IMR-90 (cell line): ENCODE results near the gene MYRFL. TPM values are rescaled to one million over a fixed set of nuclear protein-coding genes. Genes with fewer than 3 reads are reported as not detected.

Experiments
- ATAC-seq: fragments of 200-7000 bp; cut with Tn5 transposase; 2 replicates; pipeline ENCODE4 v1.9.1; 2020; ENCODE audit warnings: low read depth, mild to moderate bottlenecking, moderate library complexity
- BruUV-seq: library from RNA; stranded (reverse); fragments of 400-500 nt; replicated peaks from 2 replicates; lab custom pipeline; 2021; lab: Mats Ljungman, UMichigan
- CTCF ChIA-PET: fragments of 300-600 bp; formaldehyde crosslinking; extraction: SDS; loops from one replicate; lab custom pipeline; 2021; ENCODE audit warnings: antibody characterized with exemption; lab: Yijun Ruan, JAX
- POLR2A ChIA-PET: fragments of 300-600 bp; sonication (Branson Sonifier 250); formaldehyde crosslinking; loops from one replicate; lab custom pipeline; 2022; ENCODE audit warnings: antibody characterized with exemption; ENCODE audit not compliant: unreplicated experiment; lab: Charles Lee
- DNase-seq: peaks from one replicate; pipeline ENCODE4 v3.0.0; 2013
- H2AFZ ChIP-seq: replicated peaks from 2 replicates; pipeline ENCODE3; 2013; ENCODE audit warnings: low read length, mild to moderate bottlenecking; ENCODE audit not compliant: poor library complexity
- H2AK5ac ChIP-seq: 2 replicates; pipeline ENCODE4 v1.6.1; 2013; ENCODE audit warnings: low read depth, low read length, inconsistent platforms
- H2AK9ac ChIP-seq: replicated peaks from 2 replicates; pipeline ENCODE3; 2013; ENCODE audit warnings: mild to moderate bottlenecking, low read depth, low read length, moderate library complexity; ENCODE audit not compliant: poor library complexity
- H2BK120ac ChIP-seq: 2 replicates; pipeline ENCODE4 v1.6.1; 2013; ENCODE audit warnings: low read depth, low read length, inconsistent platforms
- H2BK15ac ChIP-seq: 3 replicates; pipeline ENCODE4 v1.6.1; 2013; ENCODE audit warnings: low read depth, low read length, inconsistent platforms
- H2BK20ac ChIP-seq: 2 replicates; pipeline ENCODE4 v1.6.1; 2013; ENCODE audit warnings: low read depth, mild to moderate bottlenecking, inconsistent platforms, low read length, moderate library complexity
- H2BK5ac ChIP-seq: 2 replicates; pipeline ENCODE4 v1.6.1; 2013; ENCODE audit warnings: mild to moderate bottlenecking, low read depth, low read length, inconsistent platforms; ENCODE audit not compliant: poor library complexity, severe bottlenecking
- H3K14ac ChIP-seq: replicated peaks from 2 replicates; pipeline ENCODE4 v1.6.1; 2013; ENCODE audit warnings: low read depth, low read length, inconsistent platforms
- H3K18ac ChIP-seq: 2 replicates; pipeline ENCODE4 v1.6.1; 2013; ENCODE audit warnings: low read depth, low read length, control low read depth
- H3K23ac ChIP-seq: 2 replicates; pipeline ENCODE4 v1.6.1; 2013; ENCODE audit warnings: low read depth, low read length, inconsistent platforms
- H3K27ac ChIP-seq: 2 replicates; pipeline ENCODE4 v1.5.1; 2013; ENCODE audit warnings: mild to moderate bottlenecking, control low read depth, low read length; ENCODE audit not compliant: insufficient read depth
- H3K27me3 ChIP-seq: 2 replicates; pipeline ENCODE4 v1.6.1; 2013; ENCODE audit warnings: low read length; ENCODE audit not compliant: control insufficient read depth, insufficient read depth
- H3K36me3 ChIP-seq: 2 replicates; pipeline ENCODE4 v1.6.1; 2013; ENCODE audit warnings: low read length, mixed read lengths; ENCODE audit not compliant: control insufficient read depth, insufficient read depth
- H3K4ac ChIP-seq: 2 replicates; pipeline ENCODE4 v1.6.1; 2013; ENCODE audit warnings: low read depth, low read length, inconsistent platforms
- H3K4me1 ChIP-seq: 2 replicates; pipeline ENCODE4 v1.6.1; 2013; ENCODE audit warnings: low read length, mixed read lengths; ENCODE audit not compliant: control insufficient read depth, insufficient read depth
- H3K4me2 ChIP-seq: 2 replicates; pipeline ENCODE4 v1.6.1; 2013; ENCODE audit warnings: low read depth, mild to moderate bottlenecking, control low read depth, low read length, moderate library complexity
- H3K4me3 ChIP-seq: 2 replicates; pipeline ENCODE4 v1.5.1; 2013; ENCODE audit warnings: low read depth, mild to moderate bottlenecking, control low read depth, low read length, moderate library complexity; ENCODE audit not compliant: insufficient read depth
- H3K56ac ChIP-seq: 2 replicates; pipeline ENCODE4 v1.6.1; 2013; ENCODE audit warnings: low read length, inconsistent platforms; ENCODE audit not compliant: insufficient read depth; ENCODE audit errors: extremely low read depth
- H3K79me1 ChIP-seq, 2 experiments: 2 replicates each; pipeline ENCODE4 v1.6.1; 2013; ENCODE audit warnings: low read length in 2 of 2, inconsistent platforms in 1 of 2, low read depth in 1 of 2
- H3K9ac ChIP-seq: 2 replicates; pipeline ENCODE4 v1.6.1; 2013; ENCODE audit warnings: low read depth, low read length, control low read depth
- H3K9me1 ChIP-seq: 2 replicates; pipeline ENCODE4 v1.6.1; 2013; ENCODE audit warnings: low read length, inconsistent platforms; ENCODE audit not compliant: insufficient read depth
- H3K9me3 ChIP-seq: 2 replicates; pipeline ENCODE4 v1.6.1; 2013; ENCODE audit warnings: low read length; ENCODE audit not compliant: control insufficient read depth, insufficient read depth
- H4K20me1 ChIP-seq: 2 replicates; pipeline ENCODE4 v1.6.1; 2013; ENCODE audit warnings: low read length, inconsistent platforms; ENCODE audit not compliant: insufficient read depth
- H4K5ac ChIP-seq: 2 replicates; pipeline ENCODE4 v1.6.1; 2013; ENCODE audit warnings: mild to moderate bottlenecking, low read depth, low read length, control low read depth
- H4K8ac ChIP-seq, 2 experiments: 2 replicates each; pipeline ENCODE4 v1.6.1; 2013; ENCODE audit warnings: low read depth in 2 of 2, low read length in 2 of 2, control low read depth in 1 of 2, inconsistent platforms in 1 of 2
- H4K91ac ChIP-seq: 2 replicates; pipeline ENCODE4 v1.6.1; 2013; ENCODE audit warnings: low read depth, low read length, inconsistent platforms; ENCODE audit not compliant: insufficient read depth
- CHD1 ChIP-seq: IDR thresholded peaks from 2 replicates; pipeline ENCODE4 v1.6.1; 2012; ENCODE audit warnings: low read depth, low read length, improper control_type of control experiment
- FOS ChIP-seq: fragments of 150-350 bp; IDR thresholded peaks from 2 replicates; pipeline ENCODE4 v1.6.1; 2016; ENCODE audit warnings: low read depth, low read length
- MAFK ChIP-seq: IDR thresholded peaks from 2 replicates; pipeline ENCODE4 v1.6.1; 2012; ENCODE audit warnings: low read depth, low read length, improper control_type of control experiment
- MAZ ChIP-seq: IDR thresholded peaks from 2 replicates; pipeline ENCODE4 v1.6.1; 2012; ENCODE audit warnings: low read depth, mild to moderate bottlenecking, low read length, improper control_type of control experiment, moderate library complexity, borderline replicate concordance
- MXI1 ChIP-seq: IDR thresholded peaks from 2 replicates; pipeline ENCODE4 v1.6.1; 2012; ENCODE audit warnings: low read depth, mild to moderate bottlenecking, low read length, moderate library complexity, borderline replicate concordance
- POLR2A ChIP-seq: IDR thresholded peaks from 2 replicates; pipeline ENCODE4 v1.6.1; 2012; ENCODE audit warnings: mild to moderate bottlenecking, low read depth, low read length
- RCOR1 ChIP-seq: IDR thresholded peaks from 2 replicates; pipeline ENCODE4 v1.6.1; 2012; ENCODE audit warnings: mild to moderate bottlenecking, low read length, improper control_type of control experiment; ENCODE audit not compliant: insufficient replicate concordance
- RFX5 ChIP-seq: IDR thresholded peaks from 2 replicates; pipeline ENCODE4 v1.8.0; 2012; ENCODE audit warnings: low read depth, mild to moderate bottlenecking, low read length, moderate library complexity
- SMC3 ChIP-seq: fragments of 150-350 bp; IDR thresholded peaks from 2 replicates; pipeline ENCODE4 v1.6.1; 2016; ENCODE audit warnings: low read depth, mild to moderate bottlenecking, antibody characterized with exemption, low read length, moderate library complexity
- WGBS, 2 experiments: methylation state at CpG; one replicate each; pipeline versions ENCODE4 v1.1.5 to v1.1.7; 2013; ENCODE audit warnings: missing lambda C conversion rate in 2 of 2; ENCODE audit not compliant: insufficient read length in 1 of 2; ENCODE audit errors: extremely low coverage in 2 of 2; 5-methylcytosine and 5-hydroxymethylcytosine counted together
- dilution Hi-C: fragments of 300-500 bp; cut with HindIII; formaldehyde crosslinking; loops from one replicate; pipeline ENCODE4 v1.14.3; 2018; ENCODE audit warnings: low sequenced_read_pairs; ENCODE audit not compliant: unreplicated experiment
- in situ Hi-C: fragments of 300-500 bp; cut with MboI; formaldehyde crosslinking; loops from 3 replicates; pipeline ENCODE4 v1.14.3; 2019; ENCODE audit warnings: low sequenced_read_pairs, inconsistent platforms, mixed read lengths
- intact Hi-C: fragments of 100-400 bp; cut with micrococcal nuclease; formaldehyde crosslinking; loops from 2 replicates; pipeline ENCODE4 v1.10.0; 2022
- polyA plus RNA-seq, 3 experiments: library from polyadenylated mRNA; depleted of rRNA; stranded (reverse); fragments of >200 nt; gene quantifications; 2 replicates each; pipeline ENCODE4 v1.2.3, GENCODE V29; 2012; ENCODE audit warnings: low replicate concordance in 1 of 3
- total RNA-seq: library from RNA; depleted of rRNA; stranded (reverse); fragments of >200 nt; gene quantifications from 2 replicates; pipeline ENCODE4 v1.2.3, GENCODE V29; 2012
- TF ChIP-seq, protein P1 (sequence below): conservative IDR thresholded peaks from 2 replicates; pipeline ENCODE4 v1.5.1; 2012; ENCODE audit warnings: mild to moderate bottlenecking, low read depth, low read length, improper control_type of control experiment
- TF ChIP-seq, protein P2 (sequence below): fragments of 150-350 bp; IDR thresholded peaks from 2 replicates; pipeline ENCODE4 v1.6.1; 2016; ENCODE audit warnings: low read depth, mild to moderate bottlenecking, low read length, moderate library complexity, borderline replicate concordance

Gene MYRFL
- total and polyA plus RNA-seq, 2 of the 4 experiments (the other 2 are of a cell fraction): not detected

DNA sequence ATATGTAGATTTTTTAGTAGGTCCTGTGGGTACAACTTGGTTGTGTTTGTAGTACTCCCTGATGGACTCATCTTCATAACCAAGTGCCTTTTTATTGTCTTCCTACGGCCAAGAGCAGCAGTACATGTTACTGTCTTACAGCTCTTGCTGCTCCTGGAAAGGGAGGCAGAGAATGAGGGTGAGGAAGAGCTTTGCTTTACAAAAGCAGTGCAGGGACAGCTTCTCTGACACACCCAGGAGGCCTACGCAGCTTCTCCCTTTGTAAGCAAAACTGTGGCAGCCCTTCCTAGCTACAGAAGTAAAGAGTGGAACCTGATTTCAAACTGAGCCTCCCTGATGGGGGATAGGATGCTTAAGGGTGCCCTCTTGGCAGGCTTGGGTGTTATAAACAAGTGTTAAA lies 18.6 kb downstream of the MYRFL start:
- H3K27me3 ChIP-seq: no peaks in the 10 kb centered on the region
- WGBS, 2 experiments: 0% methylated on average over 1 of the region's 2 CpGs; no CpG with 5 or more reads in 1 of the 2 experiments
- no peaks in the 10 kb centered on the region for H3K9me3 ChIP-seq
- no peak overlapping the region for H4K5ac ChIP-seq
- H3K4ac ChIP-seq: no peak overlapping the region
- DNase-seq (no peak), ATAC-seq (no peak)
- ChIA-PET POLR2A (no interaction called here), CTCF (no interaction called here)
- no peaks in the 10 kb centered on the region for H3K79me1 ChIP-seq
- H3K9ac ChIP-seq: no peak overlapping the region
- no peak overlapping the region for H2AFZ ChIP-seq
- no peak overlapping the region for H3K27ac ChIP-seq
- H3K4me3 ChIP-seq: no peak overlapping the region
- no peak overlapping the region for H2AK5ac ChIP-seq
- no peak overlapping the region for H2BK15ac ChIP-seq
- H3K18ac ChIP-seq: no peak overlapping the region
- H3K36me3 ChIP-seq: no peaks in the 10 kb centered on the region
- no peak overlapping the region for H3K23ac ChIP-seq
- no peak overlapping the region for H4K91ac ChIP-seq
- H2BK20ac ChIP-seq: no peak overlapping the region
- TF ChIP-seq, protein P1, sequence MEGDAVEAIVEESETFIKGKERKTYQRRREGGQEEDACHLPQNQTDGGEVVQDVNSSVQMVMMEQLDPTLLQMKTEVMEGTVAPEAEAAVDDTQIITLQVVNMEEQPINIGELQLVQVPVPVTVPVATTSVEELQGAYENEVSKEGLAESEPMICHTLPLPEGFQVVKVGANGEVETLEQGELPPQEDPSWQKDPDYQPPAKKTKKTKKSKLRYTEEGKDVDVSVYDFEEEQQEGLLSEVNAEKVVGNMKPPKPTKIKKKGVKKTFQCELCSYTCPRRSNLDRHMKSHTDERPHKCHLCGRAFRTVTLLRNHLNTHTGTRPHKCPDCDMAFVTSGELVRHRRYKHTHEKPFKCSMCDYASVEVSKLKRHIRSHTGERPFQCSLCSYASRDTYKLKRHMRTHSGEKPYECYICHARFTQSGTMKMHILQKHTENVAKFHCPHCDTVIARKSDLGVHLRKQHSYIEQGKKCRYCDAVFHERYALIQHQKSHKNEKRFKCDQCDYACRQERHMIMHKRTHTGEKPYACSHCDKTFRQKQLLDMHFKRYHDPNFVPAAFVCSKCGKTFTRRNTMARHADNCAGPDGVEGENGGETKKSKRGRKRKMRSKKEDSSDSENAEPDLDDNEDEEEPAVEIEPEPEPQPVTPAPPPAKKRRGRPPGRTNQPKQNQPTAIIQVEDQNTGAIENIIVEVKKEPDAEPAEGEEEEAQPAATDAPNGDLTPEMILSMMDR: no peak
- TF ChIP-seq MXI1 (no peak), MAFK (no peak), RFX5 (no peak), MAZ (no peak), FOS (no peak), CHD1 (no peak), RCOR1 (no peak), SMC3 (no peak), POLR2A (no peak)
- TF ChIP-seq, protein P2, sequence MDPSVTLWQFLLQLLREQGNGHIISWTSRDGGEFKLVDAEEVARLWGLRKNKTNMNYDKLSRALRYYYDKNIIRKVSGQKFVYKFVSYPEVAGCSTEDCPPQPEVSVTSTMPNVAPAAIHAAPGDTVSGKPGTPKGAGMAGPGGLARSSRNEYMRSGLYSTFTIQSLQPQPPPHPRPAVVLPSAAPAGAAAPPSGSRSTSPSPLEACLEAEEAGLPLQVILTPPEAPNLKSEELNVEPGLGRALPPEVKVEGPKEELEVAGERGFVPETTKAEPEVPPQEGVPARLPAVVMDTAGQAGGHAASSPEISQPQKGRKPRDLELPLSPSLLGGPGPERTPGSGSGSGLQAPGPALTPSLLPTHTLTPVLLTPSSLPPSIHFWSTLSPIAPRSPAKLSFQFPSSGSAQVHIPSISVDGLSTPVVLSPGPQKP: no peak
- H2AK9ac ChIP-seq: no peak overlapping the region
- no peak overlapping the region for H4K8ac ChIP-seq
- no peaks in the 10 kb centered on the region for H3K9me1 ChIP-seq
- BruUV-seq: no TSS peak
- dilution Hi-C loops: no loop called here
- H4K20me1 ChIP-seq: no peaks in the 10 kb centered on the region
- no peak overlapping the region for H3K14ac ChIP-seq
- no peak overlapping the region for H2BK120ac ChIP-seq
- intact Hi-C loops: no loop called here
- no peak overlapping the region for H2BK5ac ChIP-seq
- no peaks in the 10 kb centered on the region for H3K4me1 ChIP-seq
- in situ Hi-C loops: no loop called here
- H3K4me2 ChIP-seq: no peak overlapping the region
- H3K56ac ChIP-seq: no peak overlapping the region
